Stimulated activated naive CD8-positive, alpha-beta T cell treated with anti-CD3 and anti-CD28 coated beads, Interleukin-15, Interleukin-2, amounts not matched to agents 100 U/mL and 50 U/mL, for 24 hours (primary cell): ENCODE data around the gene PNMA8C.

Source experiments
- ATAC-seq: fragments of 150-1000 bp; cut with Tn5 transposase; one replicate; pipeline ENCODE4 v1.10.0; 2021
- DNase-seq: peaks from one replicate; pipeline ENCODE4 v3.0.0; 2021

The PNMA8C gene

GRCh38 chr19:46428239-46429135 is at the start of gene PNMA8C:
PNMA8C (minus strand) TSS chr19:46428936; CDS start chr19:46428359, 577 bp downstream.
- DNase-seq, result peak; percentile 72
- peak; percentile 25 for ATAC-seq

GRCh38 chr19:46475986-46476385 is 47.2 kb upstream of the PNMA8C start:
- DNase-seq, result no peak
- no peak for ATAC-seq

GRCh38 chr19:46474211-46474610 is 45.5 kb upstream of the PNMA8C start:
- DNase-seq, result no peak
- no peak for ATAC-seq

DNA sequence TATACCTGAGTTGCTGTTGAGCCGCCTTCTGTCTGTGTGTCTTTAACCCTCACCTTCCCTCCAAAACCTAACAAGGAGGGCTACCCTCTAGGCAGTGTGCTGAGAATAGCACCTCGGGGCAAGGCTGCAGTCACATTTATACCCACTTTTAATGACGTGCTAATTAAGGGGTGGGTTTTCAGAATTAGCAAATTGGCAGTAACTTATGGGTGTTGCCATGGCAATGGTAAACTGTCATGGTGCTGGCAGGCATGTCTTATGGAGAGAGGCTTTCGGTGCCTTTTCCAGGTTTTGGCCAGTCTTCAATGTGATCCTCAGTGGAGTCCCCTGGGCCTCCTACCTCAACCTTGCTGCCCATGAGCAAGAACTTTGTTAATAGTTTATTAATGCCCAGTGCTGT is 43.9 kb upstream of the PNMA8C start:
- no peak for DNase-seq
- no peak for ATAC-seq

- no peak for DNase-seq
- ATAC-seq, result no peak
Observed at GRCh38 chr19:46471811-46472543, 43.2 kb upstream of the PNMA8C start.

- peak; percentile 69 for DNase-seq
- ATAC-seq, result peak; percentile 38
Observed at GRCh38 chr19:46471116-46471733, 42.5 kb upstream of the PNMA8C start, which contains the start of gene PNMA8A. PNMA8A (minus strand) TSS chr19:46471563; CDS start chr19:46471035, 528 bp downstream.

GRCh38 chr19:46470376-46470775 is 41.6 kb upstream of the PNMA8C start:
- no peak for DNase-seq
- ATAC-seq, result no peak

- no peak for DNase-seq
- ATAC-seq, result no peak
Observed at GRCh38 chr19:46469541-46470185, 40.9 kb upstream of the PNMA8C start.

GRCh38 chr19:46466536-46467196 is 37.9 kb upstream of the PNMA8C start:
- no peak for ATAC-seq
- DNase-seq, result no peak

- ATAC-seq (no peak), DNase-seq (no peak)
Observed at GRCh38 chr19:46463516-46463915, 34.8 kb upstream of the PNMA8C start.

DNA sequence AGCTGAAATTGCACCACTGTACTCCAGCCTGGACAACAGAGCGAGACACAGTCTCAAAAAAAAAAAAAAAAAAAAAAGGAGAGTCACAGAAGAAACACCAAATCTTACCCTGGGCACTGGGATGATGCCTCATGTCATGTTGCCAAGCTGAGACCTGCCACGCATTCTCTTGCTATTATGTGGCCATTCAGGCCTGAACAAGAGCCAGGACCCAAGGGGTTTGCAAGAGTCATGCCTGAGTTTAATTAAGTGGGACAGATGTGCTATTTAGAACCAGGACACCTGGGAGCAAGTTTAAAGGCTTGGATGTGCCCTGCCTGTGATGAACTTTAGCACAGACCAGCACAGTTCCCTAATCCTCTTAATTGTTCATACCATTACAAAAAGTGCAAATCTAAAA is 32.8 kb upstream of the PNMA8C start:
- ATAC-seq (no peak), DNase-seq (no peak)

DNA sequence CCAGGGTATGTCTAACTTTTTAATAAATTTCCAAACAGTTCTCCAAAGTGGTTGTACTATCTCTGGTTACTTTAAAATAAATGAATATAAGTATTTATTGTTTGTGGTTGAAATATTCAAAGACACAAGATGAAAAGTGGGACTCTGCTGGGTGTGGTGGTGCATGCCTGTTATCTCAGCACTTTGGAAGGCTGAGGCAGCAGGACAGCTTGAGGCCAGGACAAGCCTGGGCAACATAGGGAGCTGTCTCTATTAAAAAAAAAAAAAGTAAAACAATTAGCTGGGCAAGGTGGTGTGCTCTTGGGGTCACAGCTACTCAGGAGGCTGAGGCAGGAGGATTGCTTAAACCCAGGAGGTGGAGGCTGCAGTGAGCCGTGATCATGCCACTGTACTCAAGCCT is 32.2 kb upstream of the PNMA8C start:
- DNase-seq (no peak), ATAC-seq (no peak)

DNA sequence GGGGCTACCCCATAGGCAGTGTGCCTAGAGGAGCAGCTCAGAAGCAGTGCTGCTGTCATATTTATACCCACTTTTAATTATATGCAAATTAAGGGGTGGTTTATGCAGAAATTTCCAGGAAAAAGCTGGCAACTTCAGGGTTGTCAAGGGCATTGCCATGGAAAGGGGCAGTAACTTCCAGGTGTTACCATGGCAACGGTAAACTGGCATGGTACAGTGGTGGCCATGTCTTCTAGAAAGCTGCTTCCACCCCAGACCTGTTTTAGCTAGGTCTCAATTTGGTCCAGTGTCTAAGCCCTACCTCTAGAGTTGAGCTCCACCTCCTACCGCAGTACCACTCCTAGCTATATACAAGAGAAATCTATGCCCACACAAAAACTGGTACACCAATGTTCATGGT is 31.3 kb upstream of the PNMA8C start:
- ATAC-seq (no peak), DNase-seq (no peak)

DNA sequence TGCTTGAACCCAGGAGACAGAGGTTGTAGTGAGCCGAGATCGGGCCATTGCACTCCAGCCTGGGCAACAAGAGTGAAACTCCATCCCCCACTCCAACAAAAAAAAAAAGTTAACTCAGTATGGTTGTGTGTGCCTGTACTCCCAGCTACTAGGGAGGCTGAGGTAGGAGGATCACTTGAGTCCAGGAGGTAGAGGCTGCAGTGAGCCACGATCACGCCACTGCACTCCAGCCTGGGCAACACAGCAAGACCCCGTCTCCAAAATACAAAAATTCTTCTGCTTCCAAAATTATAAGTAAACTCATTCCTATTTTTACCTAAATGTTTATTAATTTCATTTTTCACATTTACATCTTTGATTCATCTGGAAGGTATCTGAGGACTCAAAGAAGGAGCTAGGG is 28.2 kb upstream of the PNMA8C start:
- ATAC-seq, result no peak

GRCh38 chr19:46454244-46454643 is 25.5 kb upstream of the PNMA8C start:
- ATAC-seq (no peak), DNase-seq (no peak)

More for the DNA sequence above, 28.2 kb upstream of the PNMA8C start:
- no peak for DNase-seq

- DNase-seq (no peak), ATAC-seq (no peak)
Observed at GRCh38 chr19:46453661-46454060, 24.9 kb upstream of the PNMA8C start.

DNA sequence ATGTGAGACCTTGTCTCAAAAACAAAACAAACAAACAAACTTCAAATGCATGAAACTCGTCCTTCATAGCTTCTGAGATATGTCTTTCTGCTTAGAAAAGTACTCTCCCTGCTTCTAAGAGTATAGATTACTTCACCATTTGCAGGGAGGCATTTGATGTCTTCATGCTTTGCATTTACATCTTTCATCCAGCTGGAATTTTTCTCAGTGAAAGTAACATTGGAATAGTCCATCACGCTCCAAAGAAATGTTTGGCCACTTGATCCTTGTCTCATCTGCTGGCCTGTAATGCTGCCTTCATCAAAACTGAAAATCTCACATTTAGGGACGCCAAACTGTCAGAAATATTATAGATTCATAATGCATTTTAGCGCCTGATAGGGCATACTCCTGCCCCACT is 23.4 kb upstream of the PNMA8C start:
- ATAC-seq (no peak), DNase-seq (no peak)

GRCh38 chr19:46451352-46451751 is 22.6 kb upstream of the PNMA8C start:
- DNase-seq (no peak), ATAC-seq (no peak)

GRCh38 chr19:46450737-46451136 is 22.0 kb upstream of the PNMA8C start:
- ATAC-seq (no peak), DNase-seq (no peak)

- no peak for ATAC-seq
- no peak for DNase-seq
Observed at GRCh38 chr19:46449228-46449627, 20.5 kb upstream of the PNMA8C start.

- no peak for DNase-seq
- no peak for ATAC-seq
Observed at GRCh38 chr19:46448601-46449000, 19.9 kb upstream of the PNMA8C start.

- ATAC-seq, result no peak
- no peak for DNase-seq
Observed at GRCh38 chr19:46447824-46448223, 19.1 kb upstream of the PNMA8C start.
